Activated T-cell treated with anti-CD3 and anti-CD28 coated beads, Interleukin-2, amount 50 U/mL, for 1 hour (primary cell): ENCODE results near the gene CLASP1.
"Not testable (repeated sequence)": the region's sequence is repeated elsewhere in the genome, so short reads cannot be mapped to it uniquely, and the experiment has no call there.

Experiments used
- DNase-seq: peaks from one replicate; pipeline ENCODE4 v3.0.0-alpha.2; 2020

CLASP1 gene

GRCh38 chr2:121492409-121492808, 156.9 kb downstream of the CLASP1 start:
- DNase-seq, result no peak

GRCh38 chr2:121491518-121491917, 157.7 kb downstream of the CLASP1 start:
- DNase-seq, result no peak

- DNase-seq, result no peak
Measured at GRCh38 chr2:121490584-121491133, 158.6 kb downstream of the CLASP1 start.

- no peak for DNase-seq
Measured at GRCh38 chr2:121489911-121490583, 159.2 kb downstream of the CLASP1 start.

GRCh38 chr2:121489284-121489683, 160.0 kb downstream of the CLASP1 start:
- no peak for DNase-seq

GRCh38 chr2:121486191-121486790, 163.0 kb downstream of the CLASP1 start:
- DNase-seq, result no peak

GRCh38 chr2:121485039-121485438, 164.2 kb downstream of the CLASP1 start:
- no peak for DNase-seq

- no peak for DNase-seq
Measured at GRCh38 chr2:121483846-121484245, 165.4 kb downstream of the CLASP1 start.

GRCh38 chr2:121483021-121483420, 166.2 kb downstream of the CLASP1 start:
- no peak for DNase-seq

GRCh38 chr2:121480826-121481225, 168.4 kb downstream of the CLASP1 start:
- DNase-seq, result no peak

- no peak for DNase-seq
Measured at GRCh38 chr2:121479882-121480522, 169.3 kb downstream of the CLASP1 start.

GRCh38 chr2:121478996-121479745, 170.1 kb downstream of the CLASP1 start:
- DNase-seq, result no peak

GRCh38 chr2:121478358-121478995, 170.8 kb downstream of the CLASP1 start:
- DNase-seq, result not testable (repeated sequence)

GRCh38 chr2:121476684-121477083, 172.6 kb downstream of the CLASP1 start:
- DNase-seq, result no peak

GRCh38 chr2:121475811-121476571, 173.3 kb downstream of the CLASP1 start:
- no peak for DNase-seq

GRCh38 chr2:121473512-121473911, 175.8 kb downstream of the CLASP1 start:
- no peak for DNase-seq

- no peak for DNase-seq
Measured at GRCh38 chr2:121472470-121472993, 176.7 kb downstream of the CLASP1 start.

- DNase-seq, result no peak
Measured at GRCh38 chr2:121471532-121472469, 177.5 kb downstream of the CLASP1 start.

- no peak for DNase-seq
Measured at GRCh38 chr2:121470917-121471316, 178.3 kb downstream of the CLASP1 start.

- DNase-seq, result no peak
Measured at GRCh38 chr2:121469356-121469755, 179.9 kb downstream of the CLASP1 start.
